Subcutaneous adipose tissue (tissue), 4 donors: ENCODE data around the gene NELL1. TPM values are rescaled to one million over a fixed set of nuclear protein-coding genes. Genes with fewer than 3 reads are reported as not detected.

ENCODE experiments used
- CTCF ChIP-seq: fragments of 450-650 bp; IDR thresholded peaks from one replicate; pipeline ENCODE4 v1.5.1; 2016; ENCODE audit warnings: low read depth, mild to moderate bottlenecking, control low read depth, antibody characterized with exemption, moderate library complexity
- total RNA-seq, 4 donors: library from RNA; depleted of rRNA; stranded (reverse); fragments of >200 nt; gene quantifications; one replicate each; pipeline ENCODE4 v1.1.0, GENCODE V29; 2016

NELL1 gene
- total RNA-seq, 4 donors from 2014 or later, result not detected

- no peak for TF ChIP-seq CTCF
Observed at GRCh38 chr11:21511835-21512440, 842.6 kb downstream of the NELL1 start.

GRCh38 chr11:21514316-21514715 is 844.9 kb downstream of the NELL1 start:
- TF ChIP-seq CTCF, result no peak

- TF ChIP-seq CTCF, result no peak
Observed at GRCh38 chr11:21520244-21520643, 850.9 kb downstream of the NELL1 start.

GRCh38 chr11:21529187-21529586 is 859.8 kb downstream of the NELL1 start:
- no peak for TF ChIP-seq CTCF

GRCh38 chr11:21534288-21534687 is 864.9 kb downstream of the NELL1 start:
- TF ChIP-seq CTCF, result no peak

- no peak for TF ChIP-seq CTCF
Observed at GRCh38 chr11:21537980-21538379, 868.6 kb downstream of the NELL1 start.

GRCh38 chr11:21541187-21541751 is 871.9 kb downstream of the NELL1 start:
- no peak for TF ChIP-seq CTCF
